ENCODE results near the gene COL23A1. TPM values are rescaled to one million over a fixed set of nuclear protein-coding genes. Genes with fewer than 3 reads are reported as not detected.

COL23A1 gene
- polyA plus RNA-seq, 12 donors = 1.1 to 20.5 (median 2.9) TPM; not detected in 2

- DNase-seq = no peak
Measured at GRCh38 chr5:178535299-178536175, 54.7 kb downstream of the COL23A1 start.

GRCh38 chr5:178533136-178533535 lies 57.1 kb downstream of the COL23A1 start:
- DNase-seq = no peak

GRCh38 chr5:178532666-178533065 lies 57.5 kb downstream of the COL23A1 start:
- DNase-seq = no peak

- DNase-seq = no peak
Measured at GRCh38 chr5:178532236-178532635, 58.0 kb downstream of the COL23A1 start.

- DNase-seq = no peak
Measured at GRCh38 chr5:178531786-178532185, 58.4 kb downstream of the COL23A1 start.

- no peak for DNase-seq
Measured at GRCh38 chr5:178530526-178530925, 59.7 kb downstream of the COL23A1 start.

- DNase-seq = no peak
Measured at GRCh38 chr5:178529080-178529479, 61.1 kb downstream of the COL23A1 start.

GRCh38 chr5:178527458-178528307 lies 62.5 kb downstream of the COL23A1 start:
- no peak for DNase-seq

- no peak for DNase-seq
Measured at GRCh38 chr5:178526773-178527457, 63.3 kb downstream of the COL23A1 start.

GRCh38 chr5:178525906-178526732 lies 64.1 kb downstream of the COL23A1 start:
- no peak for DNase-seq

GRCh38 chr5:178524093-178524882 lies 65.9 kb downstream of the COL23A1 start:
- no peak for DNase-seq

- DNase-seq = no peak
Measured at GRCh38 chr5:178522361-178522760, 67.8 kb downstream of the COL23A1 start.

GRCh38 chr5:178520851-178521250 lies 69.3 kb downstream of the COL23A1 start:
- no peak for DNase-seq

- no peak for DNase-seq
Measured at GRCh38 chr5:178519804-178520203, 70.4 kb downstream of the COL23A1 start.

- no peak for DNase-seq
Measured at GRCh38 chr5:178519155-178519554, 71.0 kb downstream of the COL23A1 start.

- DNase-seq = no peak
Measured at GRCh38 chr5:178516504-178517235, 73.5 kb downstream of the COL23A1 start.

- DNase-seq = no peak
Measured at GRCh38 chr5:178515776-178516503, 74.3 kb downstream of the COL23A1 start.

GRCh38 chr5:178514851-178515418 lies 75.3 kb downstream of the COL23A1 start:
- DNase-seq = no peak

GRCh38 chr5:178511172-178511571 lies 79.0 kb downstream of the COL23A1 start:
- no peak for DNase-seq

Measured in muscle of arm (tissue), 12 donors.